GM19328 (cell line): ENCODE measurements around the gene POTEI.
"Not testable (repeated sequence)": the region's sequence is repeated elsewhere in the genome, so short reads cannot be mapped to it uniquely, and the experiment has no call there.

ENCODE experiments used
- ATAC-seq: cut with Tn5 transposase; IDR thresholded peaks from one replicate; pipeline ENCODE4 v1.9.1; 2021; ENCODE audit warnings: mild to moderate bottlenecking, moderate library complexity; ENCODE audit not compliant: unreplicated experiment

POTEI gene

DNA sequence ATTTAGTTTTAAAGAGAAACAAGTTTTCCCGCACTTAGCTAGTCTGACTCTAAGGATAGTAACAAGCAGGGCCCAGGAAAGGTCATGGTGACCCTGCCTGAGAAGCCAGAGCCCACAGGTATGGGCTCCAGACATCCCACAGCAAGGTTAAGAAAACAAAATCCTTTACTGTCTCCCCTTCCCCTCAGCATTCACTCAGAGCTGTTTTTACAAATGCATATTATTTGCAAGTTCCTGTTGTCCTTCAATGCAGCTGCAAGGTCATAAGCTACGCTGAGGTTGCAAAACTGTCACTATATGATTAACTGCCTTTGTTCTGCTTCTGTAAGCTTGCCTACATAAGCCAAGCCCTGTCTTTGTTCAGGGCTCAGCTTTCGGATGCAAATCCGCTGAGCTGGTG lies 18.1 kb downstream of the POTEI start:
- not testable (repeated sequence) for ATAC-seq

DNA sequence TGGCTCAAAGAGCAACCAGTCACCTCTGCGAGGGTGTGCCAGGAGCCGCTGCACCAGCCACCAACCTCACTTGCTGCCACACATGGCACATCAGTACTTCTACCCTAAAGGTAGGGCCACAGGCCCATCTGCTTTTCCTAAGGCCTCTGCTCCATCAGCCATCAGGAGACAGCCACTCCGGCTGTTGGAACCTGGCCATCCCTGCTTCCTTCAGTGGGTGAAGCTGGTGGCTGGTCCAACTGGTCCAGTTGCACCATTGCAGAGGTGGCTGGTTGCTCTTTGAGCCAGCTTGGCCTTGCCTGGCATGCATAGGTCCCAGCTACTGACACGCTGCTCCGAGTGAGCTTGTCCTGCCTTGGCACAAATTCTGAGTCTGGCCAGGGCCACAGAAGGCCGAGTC lies 53.7 kb downstream of the POTEI start:
- not testable (repeated sequence) for ATAC-seq

DNA sequence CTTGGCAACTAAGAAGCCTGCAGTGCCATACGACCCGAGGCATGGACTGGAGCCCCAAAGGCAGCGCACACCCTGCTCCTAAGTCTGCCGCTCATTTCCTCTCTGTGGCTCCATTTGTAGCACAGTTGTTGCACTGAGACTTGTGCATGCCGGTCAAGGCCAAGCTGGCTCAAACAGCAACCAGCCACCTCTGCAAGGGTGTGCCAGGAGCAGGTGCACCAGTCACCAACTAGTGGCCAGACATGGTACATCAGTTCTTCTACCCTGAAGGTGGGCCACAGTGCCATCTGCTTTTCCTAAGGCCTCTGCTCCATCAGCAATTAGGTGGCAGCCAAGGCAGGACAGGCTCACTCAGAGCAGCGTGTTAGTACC lies 54.4 kb downstream of the POTEI start:
- not testable (repeated sequence) for ATAC-seq

DNA sequence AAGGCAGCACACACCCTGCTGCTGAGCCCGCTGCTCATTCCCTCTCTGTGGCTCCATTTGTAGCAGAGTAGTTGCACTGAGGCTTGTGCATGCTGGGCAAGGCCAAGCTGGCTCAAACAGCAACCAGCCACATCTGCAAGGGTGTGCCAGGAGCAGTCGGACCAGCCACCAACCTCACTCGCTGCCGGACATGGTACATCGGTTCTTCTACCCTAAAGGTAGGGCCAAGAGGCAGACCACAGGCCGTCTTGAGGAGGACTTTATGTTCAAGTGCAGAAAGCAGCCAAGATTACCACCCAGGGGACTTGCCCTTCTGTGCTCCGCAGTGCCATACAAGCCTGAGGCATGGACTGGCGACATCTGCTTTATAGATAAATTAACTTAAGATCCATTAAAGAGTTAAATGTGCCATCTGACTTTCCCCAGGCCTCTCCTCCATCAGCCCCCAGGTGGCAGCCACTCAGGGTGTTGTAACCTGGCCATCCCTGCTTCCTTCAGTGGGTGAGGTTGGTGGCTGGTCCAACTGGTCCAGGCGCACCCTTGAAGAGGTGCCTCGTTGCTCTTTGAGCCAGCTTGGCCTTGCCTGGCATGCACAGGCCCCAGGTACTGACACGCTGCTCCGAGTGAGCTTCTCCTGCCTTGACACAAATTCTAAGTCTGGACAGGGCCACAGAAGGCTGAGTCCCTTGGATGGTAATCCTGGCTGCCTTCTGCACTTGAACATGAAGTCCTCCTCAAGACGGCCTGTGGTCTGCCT lies 55.0 kb downstream of the POTEI start:
- not testable (repeated sequence) for ATAC-seq

DNA sequence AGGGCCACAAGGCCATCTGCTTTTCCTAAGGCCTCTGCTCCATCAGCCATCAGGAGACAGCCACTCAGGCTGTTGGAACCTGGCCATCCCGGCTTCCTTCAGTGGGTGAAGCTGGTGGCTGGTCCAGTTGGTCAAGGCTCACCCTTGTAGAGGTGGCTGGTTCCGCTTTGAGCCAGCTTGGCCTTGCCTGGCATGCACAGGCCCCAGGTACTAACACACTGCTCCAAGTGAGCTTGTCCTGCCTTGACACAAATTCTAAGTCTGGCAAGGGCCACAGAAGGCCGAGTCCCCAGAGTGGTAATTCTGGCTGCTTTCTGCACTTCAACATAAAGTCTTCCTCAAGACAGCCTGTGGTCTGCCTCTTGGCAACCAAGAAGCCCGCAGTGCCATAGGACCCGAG lies 56.2 kb downstream of the POTEI start:
- ATAC-seq = not testable (repeated sequence)

DNA sequence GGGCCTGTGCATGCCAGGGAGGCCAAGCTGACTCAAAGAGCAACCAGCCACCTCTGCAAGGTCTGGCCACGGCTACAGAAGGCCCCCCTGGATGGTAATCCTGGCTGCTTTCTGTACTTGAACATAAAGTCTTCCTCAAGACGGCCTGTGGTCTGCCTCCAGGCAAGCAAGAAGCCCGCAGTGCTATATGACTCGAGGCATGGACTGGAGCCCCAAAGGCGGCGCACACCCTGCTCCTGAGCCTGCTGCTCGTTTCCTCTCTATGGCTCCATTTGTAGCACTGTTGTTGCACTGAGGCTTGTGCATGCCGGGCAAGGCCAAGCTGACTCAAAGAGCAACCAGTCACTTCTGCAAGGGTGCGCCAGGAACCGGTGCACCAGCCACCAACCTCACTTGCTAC lies 57.3 kb downstream of the POTEI start:
- not testable (repeated sequence) for ATAC-seq

DNA sequence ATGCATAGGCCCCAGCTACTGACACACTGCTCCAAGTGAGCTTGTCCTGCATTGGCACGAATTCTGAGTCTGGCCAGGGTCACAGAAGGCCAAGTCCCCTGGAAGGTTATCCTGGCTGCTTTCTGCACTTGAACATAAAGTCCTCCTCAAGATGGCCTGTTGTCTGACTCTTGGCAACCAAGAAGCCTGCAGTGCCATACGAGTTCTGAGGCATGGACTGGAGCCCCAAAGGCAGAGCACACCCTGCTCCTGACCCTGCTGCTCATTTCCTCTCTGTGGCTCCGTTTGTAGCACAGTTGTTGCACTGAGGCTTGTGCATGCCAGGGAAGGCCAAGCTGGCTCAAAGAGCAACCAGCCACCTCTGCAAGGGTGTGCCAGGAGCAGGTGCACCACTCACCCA lies 57.9 kb downstream of the POTEI start:
- ATAC-seq = not testable (repeated sequence)

DNA sequence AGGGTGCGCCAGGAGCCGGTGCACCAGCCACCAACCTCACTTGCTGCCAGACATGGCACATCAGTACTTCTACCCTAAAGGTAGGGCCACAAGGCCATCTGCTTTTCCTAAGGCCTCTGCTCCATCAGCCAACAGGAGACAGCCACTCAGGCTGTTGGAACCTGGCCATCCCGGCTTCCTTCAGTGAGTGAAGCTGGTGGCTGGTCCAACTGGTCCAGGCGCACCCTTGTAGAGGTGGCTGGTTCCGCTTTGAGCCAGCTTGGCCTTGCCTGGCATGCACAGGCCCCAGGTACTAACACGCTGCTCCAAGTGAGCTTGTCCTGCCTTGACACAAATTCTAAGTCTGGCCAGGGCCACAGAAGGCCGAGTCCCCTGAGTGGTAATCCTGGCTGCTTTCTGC lies 58.8 kb downstream of the POTEI start:
- not testable (repeated sequence) for ATAC-seq

DNA sequence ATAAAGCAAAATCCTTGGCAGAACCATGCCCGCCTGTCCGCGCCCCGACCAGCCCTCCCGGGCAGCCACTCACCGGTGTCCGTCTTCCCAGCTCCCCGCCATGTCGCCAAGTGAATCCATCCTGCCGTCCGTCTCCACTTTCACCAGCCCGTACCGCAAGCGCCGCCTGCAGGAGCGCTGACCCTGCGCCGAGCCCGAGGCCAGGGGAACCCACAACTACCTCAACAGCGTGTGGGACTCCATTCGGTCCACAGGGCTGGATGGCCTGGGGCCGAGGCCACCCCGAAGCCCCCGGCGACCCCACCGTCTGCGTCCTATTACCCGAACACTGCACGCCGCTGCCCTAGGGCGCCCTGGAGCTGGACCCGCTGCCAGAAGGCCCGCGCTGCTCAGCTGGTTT lies 81.5 kb downstream of the POTEI start:
- not testable (repeated sequence) for ATAC-seq

DNA sequence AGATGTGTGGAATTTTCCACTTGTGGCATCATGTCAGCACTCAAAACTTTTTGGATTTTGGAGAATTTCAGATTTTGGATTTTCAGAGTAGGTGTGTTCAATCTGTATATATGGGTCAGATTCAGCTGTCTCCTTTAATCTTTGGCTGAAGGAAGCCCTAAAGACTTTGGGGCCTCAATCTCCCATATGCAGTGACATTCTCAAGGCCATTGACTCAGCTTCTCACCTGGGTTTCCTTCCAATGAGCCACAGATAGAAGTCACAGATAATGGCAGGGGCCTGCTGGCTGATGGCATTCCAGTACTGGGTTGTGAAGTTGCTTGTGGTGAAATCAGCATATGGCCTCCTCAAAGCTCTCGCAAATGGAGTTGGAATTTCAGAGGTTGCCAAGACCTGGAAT lies 90.3 kb downstream of the POTEI start:
- ATAC-seq = not testable (repeated sequence)

DNA sequence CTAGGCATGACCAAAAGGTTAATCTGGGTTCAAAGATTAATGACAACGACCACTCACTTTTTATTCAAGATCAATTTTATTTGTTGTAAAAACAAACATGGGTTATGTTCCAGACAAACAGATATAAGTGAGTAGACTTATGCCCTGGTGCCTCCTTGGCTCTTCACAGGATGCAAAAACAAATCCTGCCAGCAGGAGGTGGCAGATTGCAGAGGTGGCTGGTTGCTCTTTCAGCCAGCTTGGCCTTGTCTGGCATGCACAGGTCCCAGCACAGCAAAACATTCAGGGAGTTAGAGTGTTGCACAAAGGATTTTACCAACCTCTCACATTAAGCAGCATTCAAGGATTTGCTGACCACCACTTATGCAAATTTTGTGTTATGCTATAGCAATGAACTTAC lies 92.4 kb downstream of the POTEI start:
- not testable (repeated sequence) for ATAC-seq
